ENCODE data around the gene KYAT1. TPM values are rescaled to one million over a fixed set of nuclear protein-coding genes. Genes with fewer than 3 reads are reported as not detected.

KYAT1 gene
- total RNA-seq, 4 donors from 2014 or later = 4.7 to 7.4 (median 5.8) TPM

DNA sequence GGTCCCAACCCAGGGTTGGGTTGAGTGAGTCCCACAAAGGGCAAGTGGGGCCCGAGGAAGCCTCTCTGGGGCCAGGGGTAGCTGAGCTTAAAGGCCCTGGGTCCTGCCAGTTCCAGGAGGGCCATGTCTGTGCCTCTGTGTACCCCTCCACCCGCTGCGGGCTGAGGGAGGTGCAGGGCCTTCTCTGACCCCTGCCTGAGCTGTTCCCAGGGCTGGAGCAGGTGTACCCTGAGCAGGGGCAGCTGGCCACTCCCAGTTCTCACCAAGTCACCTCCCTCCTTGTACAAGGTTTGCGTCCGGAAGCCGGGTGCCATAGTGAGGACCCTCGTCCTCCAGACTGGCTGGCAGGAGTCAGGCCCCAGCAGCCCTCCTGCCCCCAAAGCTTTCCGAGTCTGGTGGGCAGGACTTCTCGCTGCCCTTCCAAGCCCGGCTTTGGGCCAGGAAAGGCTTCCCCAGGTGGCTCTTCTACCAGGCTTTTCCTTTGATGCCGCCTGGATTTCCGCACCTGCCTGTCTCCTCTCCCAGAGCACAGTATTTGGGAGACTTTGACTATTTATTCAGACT is 72.6 kb downstream of the KYAT1 start:
- Histone ChIP-seq H3K9me3 (no peaks in the 10 kb centered on the region), H3K36me3 (peaks cover 0 to 43% of the 10 kb centered on the region in 2 donors), H3K4me1 (peaks cover 0 to 4% of the 10 kb centered on the region in 2 donors), H3K4me3 (no peak overlapping the region), H3K27ac (no peak overlapping the region), H3K27me3 (no peaks in the 10 kb centered on the region)
- no peak for ATAC-seq
- in situ Hi-C loops (cut with MboI; ENCODE audit: low sequenced_read_pairs in 4 of 4) = no loop called here
- intact Hi-C loops (cut with DNase I; ENCODE audit: low total_unique reads) = no loop called here
- TF ChIP-seq, protein P1, sequence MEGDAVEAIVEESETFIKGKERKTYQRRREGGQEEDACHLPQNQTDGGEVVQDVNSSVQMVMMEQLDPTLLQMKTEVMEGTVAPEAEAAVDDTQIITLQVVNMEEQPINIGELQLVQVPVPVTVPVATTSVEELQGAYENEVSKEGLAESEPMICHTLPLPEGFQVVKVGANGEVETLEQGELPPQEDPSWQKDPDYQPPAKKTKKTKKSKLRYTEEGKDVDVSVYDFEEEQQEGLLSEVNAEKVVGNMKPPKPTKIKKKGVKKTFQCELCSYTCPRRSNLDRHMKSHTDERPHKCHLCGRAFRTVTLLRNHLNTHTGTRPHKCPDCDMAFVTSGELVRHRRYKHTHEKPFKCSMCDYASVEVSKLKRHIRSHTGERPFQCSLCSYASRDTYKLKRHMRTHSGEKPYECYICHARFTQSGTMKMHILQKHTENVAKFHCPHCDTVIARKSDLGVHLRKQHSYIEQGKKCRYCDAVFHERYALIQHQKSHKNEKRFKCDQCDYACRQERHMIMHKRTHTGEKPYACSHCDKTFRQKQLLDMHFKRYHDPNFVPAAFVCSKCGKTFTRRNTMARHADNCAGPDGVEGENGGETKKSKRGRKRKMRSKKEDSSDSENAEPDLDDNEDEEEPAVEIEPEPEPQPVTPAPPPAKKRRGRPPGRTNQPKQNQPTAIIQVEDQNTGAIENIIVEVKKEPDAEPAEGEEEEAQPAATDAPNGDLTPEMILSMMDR (IDR thresholded peaks at IDR 0.05 in 4 of 5, conservative IDR thresholded peaks at IDR 0.05 in 1 of 5) = no peak
- TF ChIP-seq POLR2A (IDR thresholded peaks at IDR 0.05) = no peak
- no peak for DNase-seq

DNA sequence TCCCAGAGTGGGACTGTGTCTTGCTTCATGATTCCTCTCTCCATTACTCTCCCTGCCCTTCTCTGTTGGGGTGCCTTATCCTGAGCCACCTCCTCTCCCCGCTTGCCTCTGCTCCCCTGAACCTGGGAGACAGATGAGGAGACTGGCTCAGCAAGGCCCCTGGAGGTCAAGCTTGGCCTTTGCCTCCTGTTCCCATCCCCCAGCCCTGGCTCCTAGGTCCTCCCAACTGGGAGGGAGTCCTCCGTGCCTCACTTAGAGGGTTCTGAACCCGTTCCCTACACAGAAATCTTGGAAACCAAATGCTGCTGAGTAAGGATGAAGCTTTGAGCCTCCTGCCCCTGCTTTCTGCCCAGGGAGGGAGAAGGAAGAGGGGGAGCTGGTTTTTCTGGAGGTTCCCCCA is 73.2 kb downstream of the KYAT1 start:
- H3K36me3 ChIP-seq = peaks cover 0 to 48% of the 10 kb centered on the region in 2 donors
- H3K9me3 ChIP-seq = no peaks in the 10 kb centered on the region
- H3K27me3 ChIP-seq = no peaks in the 10 kb centered on the region
- in situ Hi-C loops (cut with MboI; ENCODE audit: low sequenced_read_pairs in 4 of 4) = no loop called here
- no peak for ATAC-seq
- intact Hi-C loops (cut with DNase I; ENCODE audit: low total_unique reads) = no loop called here
- no peak for TF ChIP-seq POLR2A (IDR thresholded peaks at IDR 0.05)
- H3K27ac ChIP-seq = no peak overlapping the region
- H3K4me1 ChIP-seq = peaks cover 0 to 4% of the 10 kb centered on the region in 2 donors
- no peak for DNase-seq
- H3K4me3 ChIP-seq = no peak overlapping the region

DNA sequence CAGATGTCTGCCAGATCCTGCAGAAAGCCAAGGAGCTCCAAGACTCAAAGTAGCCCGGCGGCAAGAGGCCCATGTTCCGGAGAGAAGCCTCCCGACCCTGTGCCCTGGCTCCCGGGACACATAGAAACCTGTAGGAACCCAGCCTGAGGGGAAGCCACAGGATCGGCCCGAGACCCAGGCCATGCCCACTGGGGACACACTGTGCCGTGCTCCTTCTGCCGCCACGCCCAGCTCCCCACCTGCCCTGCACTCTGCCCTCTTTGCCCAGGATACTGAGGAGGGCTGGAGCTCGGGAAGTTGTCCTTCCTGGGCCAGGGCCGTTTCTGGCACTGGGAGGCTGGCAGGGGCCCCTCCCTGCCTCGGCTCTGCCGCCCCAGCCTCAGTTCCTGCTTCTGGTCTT is 73.9 kb downstream of the KYAT1 start:
- no peak for TF ChIP-seq POLR2A (IDR thresholded peaks at IDR 0.05)
- in situ Hi-C loops (cut with MboI; ENCODE audit: low sequenced_read_pairs in 4 of 4) = no loop called here

DNA sequence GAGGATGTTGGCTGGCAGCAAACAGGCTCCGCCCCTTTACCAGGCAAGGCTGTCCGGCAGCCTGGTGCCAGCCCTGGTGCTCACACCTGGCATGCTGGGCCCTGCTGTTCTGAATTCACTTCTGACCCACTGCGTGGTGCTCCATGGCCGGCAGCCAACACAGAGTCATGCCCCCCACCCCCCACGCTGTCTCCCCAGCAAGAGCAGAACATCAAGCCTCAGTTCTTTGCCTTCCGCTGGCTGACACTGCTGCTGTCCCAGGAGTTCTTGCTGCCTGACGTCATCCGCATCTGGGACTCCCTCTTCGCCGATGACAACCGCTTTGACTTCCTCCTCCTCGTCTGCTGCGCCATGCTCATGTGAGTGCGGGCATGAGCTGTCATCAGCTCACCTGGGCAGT is 76.1 kb downstream of the KYAT1 start:
- H3K27ac ChIP-seq = no peak overlapping the region
- no peak for DNase-seq
- intact Hi-C loops (cut with DNase I; ENCODE audit: low total_unique reads) (no loop called here), in situ Hi-C loops (cut with MboI; ENCODE audit: low sequenced_read_pairs in 4 of 4) (no loop called here)
- H3K4me1 ChIP-seq = no peaks in the 10 kb centered on the region
- H3K27me3 ChIP-seq = no peaks in the 10 kb centered on the region
- no peak for ATAC-seq
- no peaks in the 10 kb centered on the region for H3K9me3 ChIP-seq
- TF ChIP-seq, protein P1 (IDR thresholded peaks at IDR 0.05 in 4 of 5, conservative IDR thresholded peaks at IDR 0.05 in 1 of 5) = no peak
- no peak for TF ChIP-seq POLR2A (IDR thresholded peaks at IDR 0.05)
- peaks cover 0 to 73% of the 10 kb centered on the region in 2 donors for H3K36me3 ChIP-seq
- no peak overlapping the region for H3K4me3 ChIP-seq

More for the DNA sequence above, 73.9 kb downstream of the KYAT1 start:
- no peak for DNase-seq
- ATAC-seq = no peak
- H3K4me3 ChIP-seq = no peak overlapping the region
- peaks cover 0 to 55% of the 10 kb centered on the region in 2 donors for H3K36me3 ChIP-seq
- no peaks in the 10 kb centered on the region for H3K9me3 ChIP-seq
- no peak overlapping the region for H3K27ac ChIP-seq
- H3K27me3 ChIP-seq = no peaks in the 10 kb centered on the region
- intact Hi-C loops (cut with DNase I; ENCODE audit: low total_unique reads) = no loop called here
- peaks cover 0 to 4% of the 10 kb centered on the region in 2 donors for H3K4me1 ChIP-seq

DNA sequence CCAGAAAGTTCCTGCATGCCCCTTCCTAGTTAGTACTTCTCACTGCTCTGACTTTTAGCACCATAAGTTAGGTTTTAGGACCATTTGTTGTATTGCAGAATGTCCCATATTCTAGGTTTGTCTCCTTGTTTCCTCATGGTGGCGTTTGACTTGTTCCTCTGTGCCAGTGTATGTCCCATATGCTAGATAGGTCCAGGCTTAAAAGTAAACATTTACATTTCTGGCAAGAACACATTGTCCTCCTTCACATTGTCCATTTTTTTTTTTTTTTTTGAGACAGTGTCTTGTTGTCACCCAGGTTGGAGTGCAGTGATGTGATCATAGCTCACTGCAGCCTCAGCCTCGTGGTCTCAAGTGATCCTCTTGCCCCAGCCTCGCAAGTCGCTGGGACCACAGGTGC is 79.3 kb downstream of the KYAT1 start:
- Histone ChIP-seq H3K9me3 (no peaks in the 10 kb centered on the region), H3K27me3 (no peaks in the 10 kb centered on the region), H3K36me3 (peaks cover 0 to 83% of the 10 kb centered on the region in 2 donors), H3K4me1 (no peaks in the 10 kb centered on the region), H3K27ac (no peak overlapping the region), H3K4me3 (no peak overlapping the region)
- TF ChIP-seq POLR2A (IDR thresholded peaks at IDR 0.05) = no peak
- TF ChIP-seq, protein P1 (IDR thresholded peaks at IDR 0.05 in 4 of 5, conservative IDR thresholded peaks at IDR 0.05 in 1 of 5) = no peak
- DNase-seq (no peak), ATAC-seq (no peak)
- in situ Hi-C loops (cut with MboI; ENCODE audit: low sequenced_read_pairs in 4 of 4) (no loop called here), intact Hi-C loops (cut with DNase I; ENCODE audit: low total_unique reads) (no loop called here)

DNA sequence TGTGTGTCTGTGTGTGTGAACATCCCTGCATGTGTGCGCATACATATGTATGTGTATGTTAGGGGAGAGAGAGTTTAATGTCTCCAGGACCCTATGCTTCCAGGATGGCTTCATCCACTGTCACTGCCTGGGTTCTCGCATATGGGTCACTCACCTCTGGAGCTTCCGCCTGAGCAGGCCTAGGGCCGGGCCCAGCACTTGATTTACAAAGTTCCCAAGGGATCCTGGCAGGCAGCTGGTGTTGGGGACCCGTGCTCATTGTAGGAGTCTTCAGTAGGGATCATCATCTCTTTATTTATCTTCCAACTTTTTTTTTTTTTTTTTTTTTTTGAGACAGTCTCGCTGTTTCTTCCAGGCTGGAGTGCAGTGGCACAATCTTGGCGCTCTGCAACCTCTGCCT is 81.7 kb downstream of the KYAT1 start:
- no peak for TF ChIP-seq POLR2A (IDR thresholded peaks at IDR 0.05)
- TF ChIP-seq, protein P1 (IDR thresholded peaks at IDR 0.05 in 4 of 5, conservative IDR thresholded peaks at IDR 0.05 in 1 of 5) = no peak
- intact Hi-C loops (cut with DNase I; ENCODE audit: low total_unique reads) (no loop called here), in situ Hi-C loops (cut with MboI; ENCODE audit: low sequenced_read_pairs in 4 of 4) (no loop called here)
- H3K4me1 ChIP-seq = no peaks in the 10 kb centered on the region
- no peaks in the 10 kb centered on the region for H3K27me3 ChIP-seq
- no peaks in the 10 kb centered on the region for H3K9me3 ChIP-seq
- H3K4me3 ChIP-seq = no peak overlapping the region
- DNase-seq (no peak), ATAC-seq (no peak)
- H3K36me3 ChIP-seq = peaks cover 0 to 69% of the 10 kb centered on the region in 2 donors
- H3K27ac ChIP-seq = no peak overlapping the region
